Nephron progenitor cell (in vitro differentiated cells): ENCODE results near the gene TMPRSS11B.
"Not testable (repeated sequence)": the region's sequence is repeated elsewhere in the genome, so short reads cannot be mapped to it uniquely, and the experiment has no call there.

Source experiments
- DNase-seq: peaks from one replicate; pipeline ENCODE4 v3.0.0; 2021
- H3K27ac Mint-ChIP-seq: 2 replicates; pipeline ENCODE4 v1.8.0; 2021; ENCODE audit warnings: mild to moderate bottlenecking, moderate library complexity, mixed read lengths
- H3K27me3 Mint-ChIP-seq: 2 replicates; pipeline ENCODE4 v1.8.0; 2021; ENCODE audit warnings: mild to moderate bottlenecking, low read depth, mixed read lengths; ENCODE audit not compliant: poor library complexity
- H3K36me3 Mint-ChIP-seq: 2 replicates; pipeline ENCODE4 v1.8.0; 2021; ENCODE audit warnings: low read depth, mixed read lengths
- H3K4me1 Mint-ChIP-seq: 2 replicates; pipeline ENCODE4 v1.8.0; 2021; ENCODE audit warnings: mixed read lengths
- H3K4me3 Mint-ChIP-seq: 2 replicates; pipeline ENCODE4 v1.8.0; 2021; ENCODE audit warnings: mild to moderate bottlenecking, moderate library complexity, mixed read lengths
- H3K9me3 Mint-ChIP-seq: 2 replicates; pipeline ENCODE4 v1.8.0; 2021; ENCODE audit warnings: mild to moderate bottlenecking, moderate library complexity, mixed read lengths
- TF ChIP-seq, protein P1 (sequence below): fragments of 200-600 bp; sonication (generic); IDR thresholded peaks from 2 replicates; pipeline ENCODE4 v1.5.0; 2021; ENCODE audit warnings: antibody characterized with exemption

TMPRSS11B gene

DNA sequence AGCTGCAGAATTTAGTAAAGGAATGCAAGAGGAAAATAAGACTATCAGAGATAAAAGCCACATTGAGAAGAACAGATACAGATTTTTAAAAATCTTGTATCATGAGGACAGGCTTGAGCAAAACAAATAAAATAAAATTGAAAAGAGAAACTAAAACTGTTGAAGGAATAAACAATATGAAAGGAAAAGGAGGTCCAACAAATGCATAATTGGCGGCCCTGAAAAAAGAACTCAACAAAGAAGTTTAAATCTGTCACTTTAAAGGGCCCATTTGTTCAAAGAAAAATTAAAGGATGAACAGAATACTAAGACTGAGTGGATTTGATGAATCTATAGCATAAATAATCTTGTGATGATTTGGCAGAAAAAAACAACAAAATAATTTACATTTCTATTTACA lies 36.5 kb downstream of the TMPRSS11B start:
- Mint-ChIP-seq H3K27me3 (no peaks in the 10 kb centered on the region), H3K9me3 (peaks cover 56% of the 10 kb centered on the region), H3K4me3 (no peak overlapping the region), H3K36me3 (peaks cover 4% of the 10 kb centered on the region), H3K4me1 (no peaks in the 10 kb centered on the region), H3K27ac (no peak overlapping the region)
- no peak for DNase-seq
- TF ChIP-seq, protein P1, sequence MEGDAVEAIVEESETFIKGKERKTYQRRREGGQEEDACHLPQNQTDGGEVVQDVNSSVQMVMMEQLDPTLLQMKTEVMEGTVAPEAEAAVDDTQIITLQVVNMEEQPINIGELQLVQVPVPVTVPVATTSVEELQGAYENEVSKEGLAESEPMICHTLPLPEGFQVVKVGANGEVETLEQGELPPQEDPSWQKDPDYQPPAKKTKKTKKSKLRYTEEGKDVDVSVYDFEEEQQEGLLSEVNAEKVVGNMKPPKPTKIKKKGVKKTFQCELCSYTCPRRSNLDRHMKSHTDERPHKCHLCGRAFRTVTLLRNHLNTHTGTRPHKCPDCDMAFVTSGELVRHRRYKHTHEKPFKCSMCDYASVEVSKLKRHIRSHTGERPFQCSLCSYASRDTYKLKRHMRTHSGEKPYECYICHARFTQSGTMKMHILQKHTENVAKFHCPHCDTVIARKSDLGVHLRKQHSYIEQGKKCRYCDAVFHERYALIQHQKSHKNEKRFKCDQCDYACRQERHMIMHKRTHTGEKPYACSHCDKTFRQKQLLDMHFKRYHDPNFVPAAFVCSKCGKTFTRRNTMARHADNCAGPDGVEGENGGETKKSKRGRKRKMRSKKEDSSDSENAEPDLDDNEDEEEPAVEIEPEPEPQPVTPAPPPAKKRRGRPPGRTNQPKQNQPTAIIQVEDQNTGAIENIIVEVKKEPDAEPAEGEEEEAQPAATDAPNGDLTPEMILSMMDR: no peak

DNA sequence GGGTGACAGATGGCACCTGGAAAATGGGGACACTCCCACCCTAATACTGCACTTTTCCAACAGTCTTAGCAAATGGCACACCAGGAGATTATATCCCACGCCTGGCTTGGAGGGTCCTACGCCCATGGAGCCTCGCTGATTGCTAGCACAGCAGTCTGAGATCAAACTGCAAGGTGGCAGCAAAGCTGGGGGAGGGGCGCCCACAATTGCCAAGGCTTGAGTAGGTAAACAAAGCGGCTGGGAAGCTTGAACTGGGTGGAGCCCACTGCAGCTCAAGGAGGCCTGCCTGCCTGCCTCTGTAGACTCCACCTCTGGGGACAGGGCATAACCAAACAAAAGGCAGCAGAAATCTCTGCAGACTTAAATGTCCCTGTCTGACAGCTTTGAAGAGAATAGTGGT lies 51.2 kb downstream of the TMPRSS11B start:
- not testable (repeated sequence) for DNase-seq, H3K4me3 Mint-ChIP-seq

DNA sequence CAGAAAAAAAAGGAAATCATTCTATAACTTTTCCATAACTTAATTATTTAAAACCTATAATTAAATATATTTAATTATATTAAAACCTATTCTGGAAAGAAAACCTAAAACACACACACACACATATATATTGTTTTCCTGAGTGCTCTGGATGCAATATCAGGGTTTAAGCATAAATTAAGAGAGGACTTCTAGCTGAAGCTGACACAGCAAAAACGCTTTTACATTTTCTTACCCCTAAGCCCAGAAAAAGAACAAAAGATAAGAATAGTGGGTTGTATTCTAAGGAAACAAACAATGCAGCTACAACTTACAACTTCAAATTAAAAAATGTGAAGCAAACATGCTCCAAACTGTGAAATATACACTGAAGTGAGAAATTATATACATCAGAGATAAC lies 52.3 kb downstream of the TMPRSS11B start:
- Mint-ChIP-seq H3K36me3 (no peaks in the 10 kb centered on the region), H3K27ac (no peak overlapping the region)
- TF ChIP-seq, protein P1: no peak

More for the DNA sequence above, 51.2 kb downstream of the TMPRSS11B start:
- peaks cover 19% of the 10 kb centered on the region for H3K9me3 Mint-ChIP-seq
- not testable (repeated sequence) for H3K36me3 Mint-ChIP-seq, H3K4me1 Mint-ChIP-seq, H3K27ac Mint-ChIP-seq, H3K27me3 Mint-ChIP-seq

DNA sequence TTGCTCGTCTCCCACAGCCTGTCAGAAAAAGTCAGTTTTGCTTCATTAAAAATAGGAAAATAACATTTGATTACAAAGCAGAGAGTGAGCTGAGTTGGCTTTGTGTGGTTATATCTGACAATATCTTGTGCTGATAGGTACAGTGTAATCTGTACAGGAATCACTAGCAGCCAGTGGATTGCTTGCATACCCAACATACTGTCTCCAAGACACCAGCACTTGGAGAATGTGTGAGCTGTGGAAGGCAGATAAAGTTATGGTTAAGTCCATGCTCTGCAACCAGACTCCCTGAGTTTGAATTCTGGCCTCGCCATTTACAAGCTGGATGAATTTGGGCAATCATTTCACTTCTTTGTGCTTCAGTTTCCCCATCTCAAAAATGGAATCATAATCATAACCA lies 58.3 kb downstream of the TMPRSS11B start:
- TF ChIP-seq, protein P1: no peak
- Mint-ChIP-seq H3K4me1 (no peaks in the 10 kb centered on the region), H3K9me3 (no peaks in the 10 kb centered on the region), H3K36me3 (no peaks in the 10 kb centered on the region), H3K27ac (no peak overlapping the region), H3K4me3 (no peak overlapping the region), H3K27me3 (no peaks in the 10 kb centered on the region)
- DNase-seq: no peak

More for the DNA sequence above, 52.3 kb downstream of the TMPRSS11B start:
- Mint-ChIP-seq H3K4me3 (no peak overlapping the region), H3K4me1 (no peaks in the 10 kb centered on the region), H3K9me3 (peaks cover 19% of the 10 kb centered on the region), H3K27me3 (no peaks in the 10 kb centered on the region)
- no peak for DNase-seq

DNA sequence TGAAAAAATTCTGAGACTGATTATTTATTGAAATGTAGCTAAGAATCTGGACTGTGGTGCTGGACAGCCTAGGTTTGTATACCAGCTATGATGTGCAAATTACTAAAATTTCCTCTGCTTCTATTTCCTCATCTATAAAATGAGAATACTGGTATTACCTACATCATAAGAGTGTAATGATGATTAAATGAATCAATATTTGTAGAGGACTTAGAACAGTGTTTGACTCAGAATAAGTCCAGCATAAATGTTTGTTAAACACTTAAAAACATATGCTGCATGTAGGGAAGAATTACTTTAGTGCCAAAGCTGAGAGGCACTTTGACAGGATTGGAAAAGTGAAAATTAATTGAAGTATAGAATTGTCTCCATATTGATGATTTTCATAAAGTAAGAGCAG lies 60.6 kb downstream of the TMPRSS11B start:
- Mint-ChIP-seq H3K9me3 (no peaks in the 10 kb centered on the region), H3K27me3 (no peaks in the 10 kb centered on the region), H3K4me1 (no peaks in the 10 kb centered on the region), H3K36me3 (no peaks in the 10 kb centered on the region), H3K4me3 (no peak overlapping the region), H3K27ac (no peak overlapping the region)
- no peak for DNase-seq
- TF ChIP-seq, protein P1: no peak

DNA sequence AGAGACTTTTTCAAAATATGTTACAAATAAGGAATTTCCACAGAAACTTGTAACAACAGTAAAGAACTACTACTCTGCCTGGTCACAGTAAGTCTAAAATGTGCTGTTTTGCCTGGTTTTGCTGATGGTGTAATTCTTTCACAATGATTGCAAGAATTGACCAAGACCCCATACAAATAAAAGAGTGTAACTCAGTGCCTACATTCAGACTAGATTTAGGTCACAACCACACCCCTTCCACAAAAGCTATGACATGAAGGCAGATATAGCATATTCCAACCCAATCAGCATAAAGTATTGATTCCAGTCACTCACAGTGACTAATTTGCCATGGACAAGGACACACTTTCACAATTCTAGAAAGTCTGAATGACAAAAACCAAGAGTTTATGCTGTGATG lies 62.1 kb downstream of the TMPRSS11B start:
- no peaks in the 10 kb centered on the region for H3K4me1 Mint-ChIP-seq
- no peaks in the 10 kb centered on the region for H3K27me3 Mint-ChIP-seq
- no peaks in the 10 kb centered on the region for H3K9me3 Mint-ChIP-seq
- no peak overlapping the region for H3K4me3 Mint-ChIP-seq
- no peaks in the 10 kb centered on the region for H3K36me3 Mint-ChIP-seq
- DNase-seq: no peak
- no peak overlapping the region for H3K27ac Mint-ChIP-seq
- TF ChIP-seq, protein P1: no peak
